HEK293 (cell line): ENCODE results near the gene RHBDF2.

Source experiments
- GLI2 ChIP-seq: fragments of 450-650 bp; formaldehyde crosslinking; IDR thresholded peaks from 2 replicates; pipeline ENCODE4; 2017; ENCODE audit warnings: missing biosample characterization, missing genetic modification characterization, low read depth, borderline replicate concordance
- GLI4 ChIP-seq: fragments of 450-650 bp; formaldehyde crosslinking; IDR thresholded peaks from 2 replicates; pipeline ENCODE4 v1.5.1; 2016; ENCODE audit warnings: missing biosample characterization, missing genetic modification characterization
- GLIS2 ChIP-seq: fragments of 450-650 bp; formaldehyde crosslinking; IDR thresholded peaks from 2 replicates; pipeline ENCODE4 v1.5.1; 2016; ENCODE audit warnings: missing biosample characterization, missing genetic modification characterization
- KLF10 ChIP-seq: fragments of 450-650 bp; IDR thresholded peaks from 2 replicates; pipeline ENCODE4 v1.5.1; 2018; ENCODE audit warnings: missing biosample characterization, mild to moderate bottlenecking, missing genetic modification characterization
- KLF9 ChIP-seq: fragments of 450-650 bp; formaldehyde crosslinking; IDR thresholded peaks from 2 replicates; pipeline ENCODE4 v1.5.1; 2016; ENCODE audit warnings: missing biosample characterization, missing genetic modification characterization, low read depth
- OSR2 ChIP-seq: fragments of 450-650 bp; formaldehyde crosslinking; IDR thresholded peaks from 2 replicates; pipeline ENCODE4 v1.5.1; 2016; ENCODE audit warnings: missing biosample characterization, missing genetic modification characterization
- PATZ1 ChIP-seq: fragments of 450-650 bp; formaldehyde crosslinking; IDR thresholded peaks from 2 replicates; pipeline ENCODE4 v1.5.1; 2016; ENCODE audit warnings: missing biosample characterization, missing genetic modification characterization
- PRDM10 ChIP-seq: fragments of 450-650 bp; formaldehyde crosslinking; IDR thresholded peaks from 2 replicates; pipeline ENCODE4 v1.5.1; 2016; ENCODE audit warnings: missing biosample characterization, missing genetic modification characterization
- SCRT2 ChIP-seq: fragments of 450-650 bp; formaldehyde crosslinking; IDR thresholded peaks from 2 replicates; pipeline ENCODE4 v1.5.1; 2016; ENCODE audit warnings: missing biosample characterization, missing genetic modification characterization
- SP7 ChIP-seq: fragments of 450-650 bp; formaldehyde crosslinking; IDR thresholded peaks from 2 replicates; pipeline ENCODE4 v1.5.1; 2016; ENCODE audit warnings: missing biosample characterization, missing genetic modification characterization
- WT1 ChIP-seq: fragments of 450-650 bp; formaldehyde crosslinking; IDR thresholded peaks from 2 replicates; pipeline ENCODE4 v1.5.1; 2016; ENCODE audit warnings: missing biosample characterization, missing genetic modification characterization
- ZBTB26 ChIP-seq: fragments of 450-650 bp; formaldehyde crosslinking; optimal IDR thresholded peaks from 2 replicates; pipeline ENCODE3; 2016; ENCODE audit warnings: missing biosample characterization, mild to moderate bottlenecking, missing genetic modification characterization
- ZBTB7A ChIP-seq: fragments of 450-650 bp; formaldehyde crosslinking; IDR thresholded peaks from 2 replicates; pipeline ENCODE4 v1.5.1; 2016; ENCODE audit warnings: low read depth, missing biosample characterization, missing genetic modification characterization
- ZEB2 ChIP-seq: fragments of 450-650 bp; formaldehyde crosslinking; IDR thresholded peaks from 2 replicates; pipeline ENCODE4 v1.5.1; 2016; ENCODE audit warnings: missing biosample characterization, missing genetic modification characterization
- ZNF132 ChIP-seq: fragments of 450-650 bp; formaldehyde crosslinking; IDR thresholded peaks from 2 replicates; pipeline ENCODE4 v1.5.1; 2017; ENCODE audit warnings: missing biosample characterization, missing genetic modification characterization, borderline replicate concordance
- ZNF148 ChIP-seq: fragments of 450-650 bp; formaldehyde crosslinking; IDR thresholded peaks from 2 replicates; pipeline ENCODE4 v1.5.0; 2017; ENCODE audit warnings: missing biosample characterization, missing genetic modification characterization, borderline replicate concordance
- ZNF184 ChIP-seq: fragments of 450-650 bp; IDR thresholded peaks from 2 replicates; pipeline ENCODE4 v1.5.1; 2018; ENCODE audit warnings: missing biosample characterization, mild to moderate bottlenecking, missing genetic modification characterization
- ZNF23 ChIP-seq: fragments of 450-650 bp; formaldehyde crosslinking; IDR thresholded peaks from 2 replicates; pipeline ENCODE4 v1.5.1; 2016; ENCODE audit warnings: missing biosample characterization, missing genetic modification characterization, borderline replicate concordance
- ZNF398 ChIP-seq: fragments of 450-650 bp; formaldehyde crosslinking; IDR thresholded peaks from 2 replicates; pipeline ENCODE4 v1.5.1; 2017; ENCODE audit warnings: missing biosample characterization, missing genetic modification characterization
- ZNF416 ChIP-seq: fragments of 450-650 bp; formaldehyde crosslinking; IDR thresholded peaks from 2 replicates; pipeline ENCODE4 v1.5.1; 2016; ENCODE audit warnings: missing biosample characterization, missing genetic modification characterization
- ZNF501 ChIP-seq: fragments of 450-650 bp; formaldehyde crosslinking; IDR thresholded peaks from 2 replicates; pipeline ENCODE4 v1.5.1; 2016; ENCODE audit warnings: missing biosample characterization, missing genetic modification characterization
- ZNF529 ChIP-seq: fragments of 450-650 bp; formaldehyde crosslinking; IDR thresholded peaks from 2 replicates; pipeline ENCODE4 v1.5.1; 2017; ENCODE audit warnings: missing genetic modification characterization, missing biosample characterization; ENCODE audit not compliant: insufficient replicate concordance
- ZNF558 ChIP-seq: fragments of 450-650 bp; formaldehyde crosslinking; IDR thresholded peaks from 2 replicates; pipeline ENCODE4 v1.5.1; 2016; ENCODE audit warnings: missing biosample characterization, missing genetic modification characterization
- ZNF560 ChIP-seq: fragments of 450-650 bp; formaldehyde crosslinking; IDR thresholded peaks from 2 replicates; pipeline ENCODE4 v1.5.1; 2017; ENCODE audit warnings: missing biosample characterization, missing genetic modification characterization, borderline replicate concordance
- ZNF571 ChIP-seq: fragments of 450-650 bp; formaldehyde crosslinking; IDR thresholded peaks from 2 replicates; pipeline ENCODE4 v1.5.0; 2017; ENCODE audit warnings: missing biosample characterization, missing genetic modification characterization
- ZNF791 ChIP-seq: fragments of 450-650 bp; formaldehyde crosslinking; IDR thresholded peaks from 2 replicates; pipeline ENCODE4 v1.5.1; 2016; ENCODE audit warnings: missing biosample characterization, missing genetic modification characterization
- ZNF843 ChIP-seq: fragments of 450-650 bp; formaldehyde crosslinking; IDR thresholded peaks from 2 replicates; pipeline ENCODE4 v1.5.1; 2016; ENCODE audit warnings: missing biosample characterization, missing genetic modification characterization
- ZSCAN16 ChIP-seq: fragments of 450-650 bp; formaldehyde crosslinking; IDR thresholded peaks from 2 replicates; pipeline ENCODE4 v1.5.1; 2016; ENCODE audit warnings: missing biosample characterization, missing genetic modification characterization

Gene RHBDF2

GRCh38 chr17:76523084-76524037 is 22.1 kb upstream of the RHBDF2 start (continued):
- peak; percentile 86 for TF ChIP-seq GLIS2 (tag by site-specific recombination)
- TF ChIP-seq SP7 (tag by site-specific recombination): peak; percentile 60
- TF ChIP-seq ZNF558: no peak
- 0 out of 2 replicates have a peak, but pooled peaks have one; percentile 39 for TF ChIP-seq ZBTB7A (tag by site-specific recombination)
- peak; percentile 92 for TF ChIP-seq ZEB2 (tag by site-specific recombination)
- TF ChIP-seq GLI2 (tag by site-specific recombination): no peak
- no peak for TF ChIP-seq ZNF529 (tag by site-specific recombination)
- TF ChIP-seq ZNF416 (tag by site-specific recombination): no peak
- TF ChIP-seq ZNF184 (tag by site-specific recombination): no peak
- TF ChIP-seq ZNF398 (tag by site-specific recombination): no peak
- TF ChIP-seq ZNF148 (tag by site-specific recombination): no peak
- no peak for TF ChIP-seq ZNF23
- no peak for TF ChIP-seq ZNF560 (tag by site-specific recombination)
- 0 out of 2 replicates have a peak, but pooled peaks have one; percentile 12 for TF ChIP-seq ZSCAN16 (tag by site-specific recombination)
- peak; percentile 57 for TF ChIP-seq ZBTB26 (tag by site-specific recombination)
- no peak for TF ChIP-seq ZNF791 (tag by site-specific recombination)
- no peak for TF ChIP-seq KLF9 (tag by site-specific recombination)
- no peak for TF ChIP-seq GLI4 (tag by site-specific recombination)
- TF ChIP-seq ZNF571 (tag by site-specific recombination): no peak
- peak; percentile 69; the same call in 1 of the 2 replicates for TF ChIP-seq PRDM10
- TF ChIP-seq ZNF132 (tag by site-specific recombination): no peak
- peak; percentile 14; the same call in 1 of the 2 replicates for TF ChIP-seq ZNF843 (tag by site-specific recombination)
- peak; percentile 96 for TF ChIP-seq OSR2
- TF ChIP-seq PATZ1 (tag by site-specific recombination): peak; percentile 62; the same call in 1 of the 2 replicates
- TF ChIP-seq WT1 (tag by site-specific recombination): no peak
- no peak for TF ChIP-seq KLF10 (tag by site-specific recombination)
- no peak for TF ChIP-seq SCRT2
- TF ChIP-seq ZNF501 (tag by site-specific recombination): 0 out of 2 replicates have a peak, but pooled peaks have one; percentile 63
